Measurements from ENCODE around the gene RNF6.

DNA sequence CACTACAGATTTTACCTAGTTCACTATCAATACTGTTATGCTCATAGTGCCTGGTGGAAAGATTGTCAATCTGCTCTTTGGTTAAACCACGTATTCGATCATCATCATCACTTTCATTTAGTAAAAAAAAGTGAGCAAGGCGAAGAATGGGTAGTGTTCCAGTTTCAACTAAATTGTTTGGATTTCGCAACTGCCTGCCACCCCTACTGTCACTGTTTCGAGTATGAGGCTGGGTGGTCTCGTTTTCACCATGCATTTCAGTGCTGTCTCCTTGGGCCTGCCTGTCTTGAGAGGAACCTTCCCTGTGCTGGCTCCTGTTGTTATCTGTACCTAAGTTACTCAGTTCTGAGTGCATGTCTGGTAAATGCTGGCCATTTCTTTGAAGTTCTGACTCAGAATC lies 8.1 kb downstream of the RNF6 start:
- TF ChIP-seq ARNTL (CRISPR knock-in tag; IDR thresholded peaks at IDR 0.05; ENCODE audit: borderline replicate concordance, low read depth) (no peak), ZNF8 (CRISPR knock-in tag; IDR thresholded peaks at IDR 0.05) (no peak), SNAI2 (CRISPR knock-in tag; IDR thresholded peaks at IDR 0.05) (no peak), TOX (CRISPR knock-in tag; IDR thresholded peaks at IDR 0.05; ENCODE audit: borderline replicate concordance) (no peak), ZFP30 (CRISPR knock-in tag; IDR thresholded peaks at IDR 0.05) (no peak), RARB (CRISPR knock-in tag; IDR thresholded peaks at IDR 0.05) (no peak)
- TF ChIP-seq, protein P1, sequence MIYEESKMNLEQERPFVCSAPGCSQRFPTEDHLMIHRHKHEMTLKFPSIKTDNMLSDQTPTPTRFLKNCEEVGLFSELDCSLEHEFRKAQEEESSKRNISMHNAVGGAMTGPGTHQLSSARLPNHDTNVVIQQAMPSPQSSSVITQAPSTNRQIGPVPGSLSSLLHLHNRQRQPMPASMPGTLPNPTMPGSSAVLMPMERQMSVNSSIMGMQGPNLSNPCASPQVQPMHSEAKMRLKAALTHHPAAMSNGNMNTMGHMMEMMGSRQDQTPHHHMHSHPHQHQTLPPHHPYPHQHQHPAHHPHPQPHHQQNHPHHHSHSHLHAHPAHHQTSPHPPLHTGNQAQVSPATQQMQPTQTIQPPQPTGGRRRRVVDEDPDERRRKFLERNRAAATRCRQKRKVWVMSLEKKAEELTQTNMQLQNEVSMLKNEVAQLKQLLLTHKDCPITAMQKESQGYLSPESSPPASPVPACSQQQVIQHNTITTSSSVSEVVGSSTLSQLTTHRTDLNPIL (CRISPR knock-in tag; IDR thresholded peaks at IDR 0.05; ENCODE audit: low read depth), result no peak

Measured in SK-N-SH treated with all-trans-retinoic acid at 6 μM for 48 hours (cell line).